Lung (tissue), 12 donors: ENCODE measurements around the gene CMTM3. TPM values are rescaled to one million over a fixed set of nuclear protein-coding genes. Genes with fewer than 3 reads are reported as not detected.

Experiments used
- ATAC-seq: fragments of 200-7000 bp; cut with Tn5 transposase; one replicate; pipeline ENCODE4 v1.9.1; 2020; ENCODE audit warnings: moderate number of reproducible peaks; ENCODE audit not compliant: insufficient read depth, low FRiP score
- DNase-seq, 3 donors: peaks; one replicate each; pipeline ENCODE4 v3.0.0-alpha.2; 2013 to 2017
- H3K27ac ChIP-seq, 2 donors: one replicate each; pipeline ENCODE4 v1.5.1; 2013; ENCODE audit warnings: mild to moderate bottlenecking in 2 of 2, moderate library complexity in 2 of 2, control low read depth in 1 of 2, inconsistent platforms in 1 of 2, low read depth in 1 of 2, low read length in 1 of 2
- H3K27me3 ChIP-seq, 3 donors: one replicate each; pipeline ENCODE4 v1.5.1; 2013; ENCODE audit warnings: low read length in 2 of 3; ENCODE audit not compliant: control insufficient read depth in 3 of 3, insufficient read depth in 3 of 3
- H3K36me3 ChIP-seq, 4 donors: one replicate each; pipeline ENCODE4 v1.5.1; 2013; ENCODE audit warnings: low read length in 4 of 4, mild to moderate bottlenecking in 1 of 4, moderate library complexity in 1 of 4; ENCODE audit not compliant: control insufficient read depth in 4 of 4, insufficient read depth in 4 of 4
- H3K4me1 ChIP-seq, 5 donors: one replicate each; pipeline ENCODE4 v1.5.1; 2013; ENCODE audit warnings: low read length in 5 of 5, mild to moderate bottlenecking in 2 of 5, moderate library complexity in 1 of 5; ENCODE audit not compliant: control insufficient read depth in 5 of 5, insufficient read depth in 5 of 5
- H3K4me3 ChIP-seq: one replicate; pipeline ENCODE4 v1.5.1; 2013; ENCODE audit warnings: mild to moderate bottlenecking, control low read depth, moderate library complexity
- H3K9ac ChIP-seq, 2 donors: one replicate each; pipeline ENCODE4 v1.5.1; 2013; ENCODE audit warnings: low read length in 2 of 2, control low read depth in 1 of 2; ENCODE audit not compliant: insufficient read depth in 1 of 2
- H3K9me3 ChIP-seq, 4 donors: one replicate each; pipeline ENCODE4 v1.5.1; 2013; ENCODE audit warnings: low read length in 3 of 4, mild to moderate bottlenecking in 1 of 4, moderate library complexity in 1 of 4; ENCODE audit not compliant: control insufficient read depth in 4 of 4, insufficient read depth in 3 of 4
- CTCF ChIP-seq: IDR thresholded peaks from 2 replicates; pipeline ENCODE4 v1.5.1; 2012; ENCODE audit warnings: mild to moderate bottlenecking; ENCODE audit errors: control extremely low read depth, extremely low read depth
- WGBS, 2 donors: extraction: QIAGEN DNeasy Blood & Tissue Kit; methylation state at CpG; one replicate each; pipeline ENCODE4 v1.1.7; 2013; 5-methylcytosine and 5-hydroxymethylcytosine counted together
- polyA plus RNA-seq, 2 donors: library from polyadenylated mRNA; stranded (reverse); fragments of 200-250 nt; gene quantifications; one replicate each; pipeline ENCODE4 v1.2.1, GENCODE V29; 2013
- total RNA-seq, 2 donors: library from RNA; depleted of rRNA in 1 of 2; stranded (reverse); fragments of >200 nt in 1 of 2; gene quantifications; one replicate each; pipeline ENCODE4 v1.2.1, GENCODE V29; 2014 to 2021
- donor health status: control.
- donor health status: control.
- donor health status: Bipolar disorder and iron deficiency.
- donor health status: healthy.
- donor health status: DM: yes; HTN: yes; CAD: no.

CMTM3 gene
- total and polyA plus RNA-seq, 4 donors = 19.8 to 46.4 (median 31.4) TPM

- no peak for ATAC-seq
- DNase-seq = no peak
- WGBS, 2 donors = 91 to 94% methylated on average over 6 of the region's 6 CpGs
- peaks cover 0 to 5% (median 0%) of the 10 kb centered on the region in 4 donors for H3K36me3 ChIP-seq
- no peak overlapping the region for H3K9ac ChIP-seq
- no peak overlapping the region for H3K27ac ChIP-seq
- peaks cover 0 to 4% (median 0%) of the 10 kb centered on the region in 5 donors for H3K4me1 ChIP-seq
- no peak for TF ChIP-seq CTCF
- H3K4me3 ChIP-seq = no peak overlapping the region
- H3K27me3 ChIP-seq = no peaks in the 10 kb centered on the region
- no peaks in the 10 kb centered on the region for H3K9me3 ChIP-seq
Observed at GRCh38 chr16:66639091-66639885, 34.8 kb downstream of the CMTM3 start.

- TF ChIP-seq CTCF = no peak
- Histone ChIP-seq H3K36me3 (no peaks in the 10 kb centered on the region), H3K4me3 (no peak overlapping the region), H3K27ac (no peak overlapping the region), H3K9ac (no peak overlapping the region), H3K9me3 (no peaks in the 10 kb centered on the region), H3K27me3 (no peaks in the 10 kb centered on the region), H3K4me1 (peaks cover 0 to 4% (median 0%) of the 10 kb centered on the region in 5 donors)
- ATAC-seq (no peak), DNase-seq (no peak)
- 89 to 90% methylated on average over 3 of the region's 3 CpGs for WGBS, 2 donors
Observed at GRCh38 chr16:66640724-66641314, 36.3 kb downstream of the CMTM3 start.

DNA sequence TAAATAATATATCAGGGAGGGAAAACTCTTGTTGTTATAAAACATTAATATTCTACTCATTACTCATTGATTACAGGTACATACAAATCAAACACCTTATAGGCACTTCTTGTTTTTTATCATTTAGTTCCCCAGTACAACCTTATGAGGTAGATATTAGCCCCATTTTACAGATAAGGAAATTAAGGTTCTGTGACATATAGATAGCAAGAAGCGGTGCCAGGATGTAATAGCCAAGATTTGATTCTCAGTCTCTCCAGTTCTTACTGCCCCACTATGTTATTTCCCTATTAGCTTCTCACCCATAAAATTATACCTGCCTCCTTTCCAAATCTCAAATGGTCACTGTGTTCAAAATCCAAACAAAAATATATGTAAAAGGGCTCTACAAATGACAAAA, 36.9 kb downstream of the CMTM3 start:
- ATAC-seq (no peak), DNase-seq (no peak)
- 93 to 100% methylated on average over 1 of the region's 1 CpG for WGBS, 2 donors
- no peaks in the 10 kb centered on the region for H3K9me3 ChIP-seq
- no peak for TF ChIP-seq CTCF
- H3K4me1 ChIP-seq = peaks cover 0 to 3% (median 0%) of the 10 kb centered on the region in 5 donors
- no peaks in the 10 kb centered on the region for H3K36me3 ChIP-seq
- no peaks in the 10 kb centered on the region for H3K27me3 ChIP-seq
- no peak overlapping the region for H3K9ac ChIP-seq
- H3K4me3 ChIP-seq = no peak overlapping the region
- H3K27ac ChIP-seq = no peak overlapping the region
